Caco-2 (cell line): ENCODE data around the gene COL5A1. TPM values are rescaled to one million over a fixed set of nuclear protein-coding genes. Genes with fewer than 3 reads are reported as not detected.

ENCODE experiments used
- BruUV-seq: library from RNA; stranded (reverse); fragments of 400-500 nt; replicated peaks from 2 replicates; lab custom pipeline; 2021; lab: Mats Ljungman, UMichigan
- CTCF ChIA-PET: fragments of 300-600 bp; sonication (Branson Sonifier 250); formaldehyde crosslinking; loops from one replicate; lab custom pipeline; 2022; ENCODE audit warnings: antibody characterized with exemption; lab: Charles Lee
- POLR2A ChIA-PET: fragments of 300-600 bp; sonication (Branson Sonifier 250); formaldehyde crosslinking; loops from one replicate; lab custom pipeline; 2022; ENCODE audit warnings: antibody characterized with exemption; lab: Charles Lee
- DNase-seq, 2 experiments: peaks; one replicate each; pipeline versions ENCODE4 v3.0.0 to v3.0.0-alpha.2; 2020 to 2022
- H3K27me3 ChIP-seq: replicated peaks from 2 replicates; pipeline ENCODE4 v1.6.0; 2011; ENCODE audit warnings: low read length; ENCODE audit not compliant: control insufficient read depth, insufficient read depth
- H3K36me3 ChIP-seq: 2 replicates; pipeline ENCODE4 v1.5.1; 2011; ENCODE audit warnings: low read length; ENCODE audit not compliant: control insufficient read depth, insufficient read depth
- H3K4me1 ChIP-seq: fragments of 250-450 bp; sonication (Bioruptor Pico); 2 replicates; pipeline ENCODE4 v1.5.1; 2020; ENCODE audit warnings: mild to moderate bottlenecking
- H3K4me3 ChIP-seq: 2 replicates; pipeline ENCODE4 v1.5.1; 2011; ENCODE audit warnings: low read depth, mild to moderate bottlenecking, control low read depth, low read length
- H3K9me3 ChIP-seq: fragments of 250-450 bp; sonication (Bioruptor Pico); 2 replicates; pipeline ENCODE4 v1.5.1; 2020; ENCODE audit warnings: mild to moderate bottlenecking, moderate library complexity
- H3K27ac Mint-ChIP-seq: one replicate; pipeline ENCODE4 v1.8.0; 2022; ENCODE audit warnings: mixed read lengths; ENCODE audit not compliant: unreplicated experiment
- H3K27me3 Mint-ChIP-seq: one replicate; pipeline ENCODE4 v1.8.0; 2022; ENCODE audit warnings: mixed read lengths; ENCODE audit not compliant: insufficient read depth, unreplicated experiment
- H3K36me3 Mint-ChIP-seq: one replicate; pipeline ENCODE4 v1.8.0; 2022; ENCODE audit warnings: mild to moderate bottlenecking, mixed read lengths; ENCODE audit not compliant: insufficient read depth, unreplicated experiment
- H3K4me1 Mint-ChIP-seq: one replicate; pipeline ENCODE4 v1.8.0; 2022; ENCODE audit warnings: low read depth, mixed read lengths; ENCODE audit not compliant: unreplicated experiment
- H3K4me3 Mint-ChIP-seq: one replicate; pipeline ENCODE4 v1.8.0; 2022; ENCODE audit warnings: mild to moderate bottlenecking, moderate library complexity, mixed read lengths; ENCODE audit not compliant: unreplicated experiment
- H3K9me3 Mint-ChIP-seq: one replicate; pipeline ENCODE4 v1.8.0; 2022; ENCODE audit warnings: mixed read lengths; ENCODE audit not compliant: unreplicated experiment
- intact Hi-C: fragments of 100-400 bp; cut with micrococcal nuclease; formaldehyde crosslinking; loops from one replicate; pipeline ENCODE4 v1.10.0; 2022; ENCODE audit not compliant: unreplicated experiment
- total RNA-seq: library from RNA; stranded (reverse); gene quantifications from 2 replicates; pipeline ENCODE4 v1.2.3, GENCODE V29; 2022
- TF ChIP-seq, protein P1 (sequence below), 2 experiments: fragments of 200-600 bp in 1 of 2; IDR thresholded peaks; 1 replicate in 1 of 2; 2 replicates in 1 of 2; pipeline versions ENCODE4 v1.5.1 to v1.8.0; 2011 to 2022; ENCODE audit warnings: antibody characterized with exemption in 1 of 2, control low read depth in 1 of 2, inconsistent platforms in 1 of 2, low read depth in 1 of 2, low read length in 1 of 2, mild to moderate bottlenecking in 1 of 2, moderate library complexity in 1 of 2; ENCODE audit not compliant: insufficient read depth in 1 of 2, severe bottlenecking in 1 of 2, unreplicated experiment in 1 of 2

Gene COL5A1
- total RNA-seq, 1 experiment from 2014 or later = 4.8 TPM

- TF ChIP-seq, protein P1, sequence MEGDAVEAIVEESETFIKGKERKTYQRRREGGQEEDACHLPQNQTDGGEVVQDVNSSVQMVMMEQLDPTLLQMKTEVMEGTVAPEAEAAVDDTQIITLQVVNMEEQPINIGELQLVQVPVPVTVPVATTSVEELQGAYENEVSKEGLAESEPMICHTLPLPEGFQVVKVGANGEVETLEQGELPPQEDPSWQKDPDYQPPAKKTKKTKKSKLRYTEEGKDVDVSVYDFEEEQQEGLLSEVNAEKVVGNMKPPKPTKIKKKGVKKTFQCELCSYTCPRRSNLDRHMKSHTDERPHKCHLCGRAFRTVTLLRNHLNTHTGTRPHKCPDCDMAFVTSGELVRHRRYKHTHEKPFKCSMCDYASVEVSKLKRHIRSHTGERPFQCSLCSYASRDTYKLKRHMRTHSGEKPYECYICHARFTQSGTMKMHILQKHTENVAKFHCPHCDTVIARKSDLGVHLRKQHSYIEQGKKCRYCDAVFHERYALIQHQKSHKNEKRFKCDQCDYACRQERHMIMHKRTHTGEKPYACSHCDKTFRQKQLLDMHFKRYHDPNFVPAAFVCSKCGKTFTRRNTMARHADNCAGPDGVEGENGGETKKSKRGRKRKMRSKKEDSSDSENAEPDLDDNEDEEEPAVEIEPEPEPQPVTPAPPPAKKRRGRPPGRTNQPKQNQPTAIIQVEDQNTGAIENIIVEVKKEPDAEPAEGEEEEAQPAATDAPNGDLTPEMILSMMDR (IDR thresholded peaks at IDR 0.05; ENCODE audit: insufficient read depth in 1 of 2, low read depth in 1 of 2, low read length in 1 of 2, severe bottlenecking in 1 of 2, unreplicated experiment in 1 of 2) = no peak
- Mint-ChIP-seq H3K27ac (no peak overlapping the region), H3K36me3 (no peaks in the 10 kb centered on the region), H3K4me3 (no peak overlapping the region), H3K9me3 (no peaks in the 10 kb centered on the region), H3K4me1 (no peaks in the 10 kb centered on the region), H3K27me3 (peaks cover 4% of the 10 kb centered on the region)
- ChIA-PET POLR2A (no interaction called here), CTCF (no interaction called here)
- no TSS peak for BruUV-seq
- Histone ChIP-seq H3K27me3 (no peaks in the 10 kb centered on the region), H3K4me3 (no peak overlapping the region), H3K9me3 (no peaks in the 10 kb centered on the region), H3K4me1 (no peaks in the 10 kb centered on the region), H3K36me3 (no peaks in the 10 kb centered on the region)
- DNase-seq = no peak
- intact Hi-C loops = no loop called here
Observed at GRCh38 chr9:134840511-134840910, 198.9 kb downstream of the COL5A1 start.

- no peaks in the 10 kb centered on the region for H3K36me3 ChIP-seq
- no peak overlapping the region for H3K4me3 Mint-ChIP-seq
- H3K36me3 Mint-ChIP-seq = no peaks in the 10 kb centered on the region
- H3K27me3 ChIP-seq = no peaks in the 10 kb centered on the region
- H3K9me3 Mint-ChIP-seq = no peaks in the 10 kb centered on the region
- H3K4me1 ChIP-seq = no peaks in the 10 kb centered on the region
- H3K4me3 ChIP-seq = no peak overlapping the region
- ChIA-PET POLR2A (no interaction called here), CTCF (no interaction called here)
- no peaks in the 10 kb centered on the region for H3K4me1 Mint-ChIP-seq
- H3K27me3 Mint-ChIP-seq = peaks cover 4% of the 10 kb centered on the region
- no peak overlapping the region for H3K27ac Mint-ChIP-seq
- no peaks in the 10 kb centered on the region for H3K9me3 ChIP-seq
- intact Hi-C loops = no loop called here
- no TSS peak for BruUV-seq
- DNase-seq = no peak
- TF ChIP-seq, protein P1 (IDR thresholded peaks at IDR 0.05; ENCODE audit: insufficient read depth in 1 of 2, low read depth in 1 of 2, low read length in 1 of 2, severe bottlenecking in 1 of 2, unreplicated experiment in 1 of 2) = no peak
Observed at GRCh38 chr9:134841180-134841904, 199.7 kb downstream of the COL5A1 start.

GRCh38 chr9:134842321-134842720 is 200.7 kb downstream of the COL5A1 start:
- no peaks in the 10 kb centered on the region for H3K36me3 ChIP-seq
- H3K4me3 ChIP-seq = no peak overlapping the region
- peaks cover 4% of the 10 kb centered on the region for H3K27me3 Mint-ChIP-seq
- H3K9me3 ChIP-seq = no peaks in the 10 kb centered on the region
- BruUV-seq = no TSS peak
- H3K27ac Mint-ChIP-seq = no peak overlapping the region
- no peaks in the 10 kb centered on the region for H3K4me1 Mint-ChIP-seq
- no peaks in the 10 kb centered on the region for H3K4me1 ChIP-seq
- ChIA-PET POLR2A (no interaction called here), CTCF (no interaction called here)
- TF ChIP-seq, protein P1 (IDR thresholded peaks at IDR 0.05; ENCODE audit: insufficient read depth in 1 of 2, low read depth in 1 of 2, low read length in 1 of 2, severe bottlenecking in 1 of 2, unreplicated experiment in 1 of 2) = no peak
- H3K9me3 Mint-ChIP-seq = no peaks in the 10 kb centered on the region
- intact Hi-C loops = no loop called here
- H3K36me3 Mint-ChIP-seq = no peaks in the 10 kb centered on the region
- DNase-seq = no peak
- no peak overlapping the region for H3K4me3 Mint-ChIP-seq
- H3K27me3 ChIP-seq = no peaks in the 10 kb centered on the region
